Natural killer cell treated with Interleukin-12 subunit alpha and Interleukin-12 subunit beta and Interleukin-15 and Interleukin-18, amount 100 ng/mL, for 72 hours (primary cell): ENCODE measurements around the gene SPATA9. TPM values are rescaled to one million over a fixed set of nuclear protein-coding genes. Genes with fewer than 3 reads are reported as not detected.
"Not testable (repeated sequence)": the region's sequence is repeated elsewhere in the genome, so short reads cannot be mapped to it uniquely, and the experiment has no call there.

Experiments used
- ATAC-seq, 2 donors: fragments of 150-1000 bp; cut with Tn5 transposase in 1 of 2; sonication (Bioruptor Pico), chemical (Tn5 transposase) in 1 of 2; 2 replicates each; pipeline ENCODE4 v1.10.0; 2021
- DNase-seq: peaks from one replicate; pipeline ENCODE4 v3.0.0; 2022; ENCODE audit warnings: low spot score
- H3K27ac Mint-ChIP-seq, 2 donors: 1 replicate in 1 of 2; 2 replicates in 1 of 2; pipeline ENCODE4 v1.8.0; 2022; ENCODE audit warnings: mixed read lengths in 2 of 2, mild to moderate bottlenecking in 1 of 2, moderate library complexity in 1 of 2
- H3K27me3 Mint-ChIP-seq, 2 donors: 1 replicate in 1 of 2; 2 replicates in 1 of 2; pipeline ENCODE4 v1.8.0; 2022; ENCODE audit warnings: mixed read lengths in 2 of 2
- H3K36me3 Mint-ChIP-seq: one replicate; pipeline ENCODE4 v1.8.0; 2022; ENCODE audit warnings: mixed read lengths
- H3K4me1 Mint-ChIP-seq, 2 donors: 1 replicate in 1 of 2; 2 replicates in 1 of 2; pipeline ENCODE4 v1.8.0; 2022; ENCODE audit warnings: low read depth in 2 of 2, mixed read lengths in 2 of 2, mild to moderate bottlenecking in 1 of 2
- H3K4me3 Mint-ChIP-seq: one replicate; pipeline ENCODE4 v1.8.0; 2022; ENCODE audit warnings: mixed read lengths
- H3K9me3 Mint-ChIP-seq: 2 replicates; pipeline ENCODE4 v1.8.0; 2022; ENCODE audit warnings: mixed read lengths
- total RNA-seq, 2 donors: library from RNA; stranded (reverse); gene quantifications; one replicate each; pipeline ENCODE4 v1.2.3, GENCODE V29; 2022

SPATA9 gene
- total RNA-seq, 2 donors from 2014 or later: 1.4 to 1.9 TPM

GRCh38 chr5:95710651-95711500 lies 28.1 kb upstream of the SPATA9 start:
- not testable (repeated sequence) for ATAC-seq, H3K36me3 Mint-ChIP-seq, H3K27ac Mint-ChIP-seq, H3K9me3 Mint-ChIP-seq, DNase-seq, H3K4me3 Mint-ChIP-seq, H3K27me3 Mint-ChIP-seq
- H3K4me1 Mint-ChIP-seq: peaks cover 12 to 15% of the 10 kb centered on the region in 2 donors

GRCh38 chr5:95709967-95710650 lies 27.3 kb upstream of the SPATA9 start:
- DNase-seq (no peak), ATAC-seq (no peak)
- Mint-ChIP-seq H3K4me1 (peaks cover 9 to 12% of the 10 kb centered on the region in 2 donors), H3K4me3 (no peak overlapping the region), H3K27ac (no peak overlapping the region), H3K9me3 (no peaks in the 10 kb centered on the region), H3K27me3 (no peaks in the 10 kb centered on the region), H3K36me3 (peaks cover 4% of the 10 kb centered on the region)

- no peak overlapping the region for H3K27ac Mint-ChIP-seq
- peaks cover 4 to 6% of the 10 kb centered on the region in 2 donors for H3K4me1 Mint-ChIP-seq
- no peaks in the 10 kb centered on the region for H3K36me3 Mint-ChIP-seq
- DNase-seq (no peak), ATAC-seq (no peak)
- no peaks in the 10 kb centered on the region for H3K27me3 Mint-ChIP-seq
- no peak overlapping the region for H3K4me3 Mint-ChIP-seq
- no peaks in the 10 kb centered on the region for H3K9me3 Mint-ChIP-seq
Observed at GRCh38 chr5:95708876-95709275, 26.1 kb upstream of the SPATA9 start.

- ATAC-seq, H3K36me3 Mint-ChIP-seq: not testable (repeated sequence)
Observed at GRCh38 chr5:95707534-95708188, 24.9 kb upstream of the SPATA9 start.

GRCh38 chr5:95707055-95707454 lies 24.3 kb upstream of the SPATA9 start:
- Mint-ChIP-seq H3K4me1 (peaks cover 0 to under 1% of the 10 kb centered on the region in 2 donors), H3K9me3 (no peaks in the 10 kb centered on the region), H3K27me3 (no peaks in the 10 kb centered on the region), H3K27ac (no peak overlapping the region), H3K4me3 (no peak overlapping the region), H3K36me3 (no peaks in the 10 kb centered on the region)
- ATAC-seq: no peak
- no peak for DNase-seq

More at GRCh38 chr5:95707534-95708188, 24.9 kb upstream of the SPATA9 start:
- DNase-seq, H3K9me3 Mint-ChIP-seq, H3K4me3 Mint-ChIP-seq, H3K27me3 Mint-ChIP-seq, H3K4me1 Mint-ChIP-seq: not testable (repeated sequence)
- peak overlapping the region in 1 of 2 donors; percentile 18 for H3K27ac Mint-ChIP-seq

GRCh38 chr5:95706196-95706595 lies 23.4 kb upstream of the SPATA9 start:
- H3K36me3 Mint-ChIP-seq, H3K4me1 Mint-ChIP-seq, H3K27me3 Mint-ChIP-seq, ATAC-seq, H3K27ac Mint-ChIP-seq, H3K4me3 Mint-ChIP-seq, DNase-seq, H3K9me3 Mint-ChIP-seq: not testable (repeated sequence)

- DNase-seq (no peak), ATAC-seq (no peak)
- Mint-ChIP-seq H3K4me1 (peaks cover 0 to 4% of the 10 kb centered on the region in 2 donors), H3K4me3 (no peak overlapping the region), H3K36me3 (no peaks in the 10 kb centered on the region), H3K27me3 (no peaks in the 10 kb centered on the region), H3K27ac (no peak overlapping the region), H3K9me3 (no peaks in the 10 kb centered on the region)
Observed at GRCh38 chr5:95704150-95704549, 21.4 kb upstream of the SPATA9 start.

GRCh38 chr5:95701074-95701473 lies 18.3 kb upstream of the SPATA9 start:
- no peak for ATAC-seq
- no peaks in the 10 kb centered on the region for H3K9me3 Mint-ChIP-seq
- H3K27me3 Mint-ChIP-seq: no peaks in the 10 kb centered on the region
- no peak overlapping the region for H3K27ac Mint-ChIP-seq
- H3K4me1 Mint-ChIP-seq: peaks cover 0 to 4% of the 10 kb centered on the region in 2 donors
- no peak for DNase-seq
- no peak overlapping the region for H3K4me3 Mint-ChIP-seq
- H3K36me3 Mint-ChIP-seq: no peaks in the 10 kb centered on the region

GRCh38 chr5:95699337-95699736 lies 16.5 kb upstream of the SPATA9 start:
- Mint-ChIP-seq H3K27ac (no peak overlapping the region), H3K9me3 (no peaks in the 10 kb centered on the region), H3K27me3 (no peaks in the 10 kb centered on the region), H3K4me1 (peaks cover 0 to 4% of the 10 kb centered on the region in 2 donors), H3K4me3 (no peak overlapping the region), H3K36me3 (no peaks in the 10 kb centered on the region)
- ATAC-seq: no peak
- no peak for DNase-seq

- H3K27ac Mint-ChIP-seq: no peak overlapping the region
- ATAC-seq: no peak
- no peak overlapping the region for H3K4me3 Mint-ChIP-seq
- DNase-seq: no peak
- H3K4me1 Mint-ChIP-seq: peaks cover 0 to 4% of the 10 kb centered on the region in 2 donors
- no peaks in the 10 kb centered on the region for H3K9me3 Mint-ChIP-seq
- H3K36me3 Mint-ChIP-seq: no peaks in the 10 kb centered on the region
- no peaks in the 10 kb centered on the region for H3K27me3 Mint-ChIP-seq
Observed at GRCh38 chr5:95697781-95698681, 15.2 kb upstream of the SPATA9 start.

GRCh38 chr5:95690333-95690732 lies 7.5 kb upstream of the SPATA9 start:
- H3K27me3 Mint-ChIP-seq: no peaks in the 10 kb centered on the region
- no peaks in the 10 kb centered on the region for H3K9me3 Mint-ChIP-seq
- no peak overlapping the region for H3K27ac Mint-ChIP-seq
- H3K4me3 Mint-ChIP-seq: no peak overlapping the region
- DNase-seq (no peak), ATAC-seq (no peak)
- H3K4me1 Mint-ChIP-seq: no peaks in the 10 kb centered on the region
- no peaks in the 10 kb centered on the region for H3K36me3 Mint-ChIP-seq

- Mint-ChIP-seq H3K27me3 (no peaks in the 10 kb centered on the region), H3K9me3 (no peaks in the 10 kb centered on the region), H3K36me3 (no peaks in the 10 kb centered on the region), H3K4me3 (no peak overlapping the region), H3K27ac (no peak overlapping the region), H3K4me1 (no peaks in the 10 kb centered on the region)
- no peak for DNase-seq
- ATAC-seq: no peak
Observed at GRCh38 chr5:95689680-95690079, 6.9 kb upstream of the SPATA9 start.

GRCh38 chr5:95686651-95687050 lies 3.9 kb upstream of the SPATA9 start:
- ATAC-seq: no peak
- no peaks in the 10 kb centered on the region for H3K36me3 Mint-ChIP-seq

More at GRCh38 chr5:95686651-95687050, 3.9 kb upstream of the SPATA9 start:
- no peak for DNase-seq
- Mint-ChIP-seq H3K27ac (no peak overlapping the region), H3K9me3 (no peaks in the 10 kb centered on the region), H3K4me3 (no peak overlapping the region), H3K4me1 (no peaks in the 10 kb centered on the region), H3K27me3 (peaks cover 0 to 7% of the 10 kb centered on the region in 2 donors)
